Adipocyte (in vitro differentiated cells): Measurements from ENCODE around the gene PHF11.
"Not testable (repeated sequence)": the region's sequence is repeated elsewhere in the genome, so short reads cannot be mapped to it uniquely, and the experiment has no call there.

ENCODE experiments used
- DNase-seq: peaks from one replicate; pipeline ENCODE4 v3.0.0-alpha.2; 2015; ENCODE audit warnings: low read depth
- H3K27me3 ChIP-seq: replicated peaks from 2 replicates; pipeline ENCODE4 v1.7.0; 2013; ENCODE audit warnings: mild to moderate bottlenecking, low read length, moderate library complexity; ENCODE audit not compliant: control insufficient read depth, insufficient read depth
- H3K36me3 ChIP-seq: 2 replicates; pipeline ENCODE4 v1.7.0; 2013; ENCODE audit warnings: low read length, mild to moderate bottlenecking, moderate library complexity; ENCODE audit not compliant: control insufficient read depth, insufficient read depth, severe bottlenecking
- H3K4me1 ChIP-seq: 2 replicates; pipeline ENCODE4 v1.7.0; 2013; ENCODE audit warnings: mild to moderate bottlenecking, low read length, moderate library complexity; ENCODE audit not compliant: control insufficient read depth, insufficient read depth
- H3K4me3 ChIP-seq: 2 replicates; pipeline ENCODE4 v1.7.0; 2013; ENCODE audit warnings: mild to moderate bottlenecking, low read length, moderate library complexity
- H3K9ac ChIP-seq: 2 replicates; pipeline ENCODE4 v1.7.0; 2013; ENCODE audit warnings: mild to moderate bottlenecking, low read length, moderate library complexity
- H3K9me3 ChIP-seq: 2 replicates; pipeline ENCODE4 v1.7.0; 2013; ENCODE audit warnings: mild to moderate bottlenecking, low read length, moderate library complexity; ENCODE audit not compliant: control insufficient read depth

PHF11 gene

GRCh38 chr13:49459580-49459979 lies 36.2 kb upstream of the PHF11 start:
- Histone ChIP-seq H3K4me1 (peaks cover 17% of the 10 kb centered on the region), H3K36me3 (peaks cover 19% of the 10 kb centered on the region)
- no peak for DNase-seq

DNA sequence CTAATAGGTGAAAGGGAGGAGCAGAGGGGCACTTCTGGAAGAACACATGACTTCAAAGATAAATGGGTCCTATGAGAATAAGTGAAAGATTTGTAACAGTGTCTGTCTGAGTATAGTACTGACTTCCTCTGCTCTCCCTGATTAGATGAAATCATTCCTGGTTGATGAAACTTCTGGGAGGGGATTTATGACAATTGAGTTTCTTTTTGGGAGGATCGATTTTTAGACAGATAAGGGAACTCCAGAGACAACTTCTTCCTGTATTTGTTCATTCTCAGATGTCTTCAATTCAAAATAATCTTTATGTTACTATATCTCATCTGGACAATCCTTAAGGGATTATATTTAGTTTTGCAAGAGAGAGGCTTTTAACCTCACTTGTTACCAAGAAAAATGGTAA lies 31.7 kb upstream of the PHF11 start:
- Histone ChIP-seq H3K36me3 (peaks cover 24% of the 10 kb centered on the region), H3K9me3 (peaks cover 13% of the 10 kb centered on the region)
- peak; percentile 50 for DNase-seq

More at GRCh38 chr13:49459580-49459979, 36.2 kb upstream of the PHF11 start:
- Histone ChIP-seq H3K9ac (no peak overlapping the region), H3K9me3 (peaks cover 13% of the 10 kb centered on the region), H3K27me3 (no peaks in the 10 kb centered on the region), H3K4me3 (no peak overlapping the region)

GRCh38 chr13:49464621-49465325 lies 31.0 kb upstream of the PHF11 start:
- peaks cover 13% of the 10 kb centered on the region for H3K9me3 ChIP-seq

More for the DNA sequence above, 31.7 kb upstream of the PHF11 start:
- Histone ChIP-seq H3K4me1 (peaks cover 11% of the 10 kb centered on the region), H3K4me3 (peak overlapping the region; percentile 42), H3K9ac (no peak overlapping the region), H3K27me3 (no peaks in the 10 kb centered on the region)

DNA sequence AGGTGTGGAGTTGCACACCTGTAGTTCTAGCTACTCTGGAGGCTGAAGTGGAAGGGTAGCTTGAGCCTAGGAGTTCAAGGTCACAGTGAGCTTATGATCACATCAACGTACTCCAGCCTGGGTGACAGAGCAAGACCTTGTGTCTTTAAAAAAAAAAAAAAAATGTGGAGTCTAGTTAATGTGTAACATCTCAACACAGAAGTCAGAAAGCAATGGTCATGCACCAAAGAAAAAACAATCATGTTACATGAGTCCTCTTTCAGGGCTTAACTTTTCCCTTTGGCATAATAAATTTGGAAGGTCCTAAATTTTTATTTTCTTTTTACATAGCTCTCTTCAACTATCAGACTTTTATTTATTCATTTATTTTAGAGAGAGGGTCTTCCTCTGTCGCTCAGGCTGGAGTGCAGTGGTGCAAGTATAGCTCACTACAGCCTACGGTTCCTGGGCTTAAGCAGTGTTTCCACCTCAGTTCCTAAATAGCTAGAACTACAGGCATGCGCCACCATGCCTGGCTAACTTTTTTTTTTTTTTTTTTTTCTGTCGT lies 29.4 kb upstream of the PHF11 start:
- Histone ChIP-seq H3K36me3 (peaks cover 29% of the 10 kb centered on the region), H3K4me1 (peaks cover 11% of the 10 kb centered on the region), H3K9ac (no peak overlapping the region), H3K27me3 (no peaks in the 10 kb centered on the region), H3K9me3 (peaks cover 13% of the 10 kb centered on the region), H3K4me3 (no peak overlapping the region)
- no peak for DNase-seq

More at GRCh38 chr13:49464621-49465325, 31.0 kb upstream of the PHF11 start:
- DNase-seq, result peak; percentile 66
- no peak overlapping the region for H3K9ac ChIP-seq
- H3K36me3 ChIP-seq, result peaks cover 28% of the 10 kb centered on the region
- peaks cover 11% of the 10 kb centered on the region for H3K4me1 ChIP-seq
- H3K4me3 ChIP-seq, result peak overlapping the region; percentile 42
- no peaks in the 10 kb centered on the region for H3K27me3 ChIP-seq

DNA sequence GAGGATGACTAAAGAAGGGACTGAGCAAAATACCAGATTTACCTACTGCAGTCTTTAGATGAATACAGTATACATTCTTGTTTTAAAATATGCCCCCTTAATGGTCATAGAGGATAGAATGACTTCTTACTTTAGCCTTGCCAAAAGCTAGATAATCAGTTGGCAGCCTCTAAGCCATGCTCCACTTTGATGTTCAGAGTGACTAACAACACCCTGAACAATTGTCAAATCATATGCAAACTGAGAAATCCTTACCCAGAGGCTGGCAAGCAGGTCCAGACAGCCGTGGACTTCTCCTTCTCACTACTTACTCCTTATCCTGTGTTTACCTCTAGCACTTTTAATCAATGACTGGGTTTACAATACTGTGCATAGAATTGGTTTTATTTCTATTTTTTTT lies 23.6 kb upstream of the PHF11 start:
- no peak for DNase-seq
- Histone ChIP-seq H3K36me3 (peaks cover 37% of the 10 kb centered on the region), H3K9me3 (no peaks in the 10 kb centered on the region), H3K27me3 (no peaks in the 10 kb centered on the region), H3K4me3 (no peak overlapping the region), H3K4me1 (peaks cover 2% of the 10 kb centered on the region), H3K9ac (no peak overlapping the region)

GRCh38 chr13:49476529-49476928 lies 19.2 kb upstream of the PHF11 start:
- no peaks in the 10 kb centered on the region for H3K9me3 ChIP-seq
- no peak for DNase-seq
- H3K27me3 ChIP-seq, result no peaks in the 10 kb centered on the region
- no peak overlapping the region for H3K4me3 ChIP-seq
- H3K4me1 ChIP-seq, result peaks cover 2% of the 10 kb centered on the region
- H3K9ac ChIP-seq, result no peak overlapping the region
- peaks cover 50% of the 10 kb centered on the region for H3K36me3 ChIP-seq

DNA sequence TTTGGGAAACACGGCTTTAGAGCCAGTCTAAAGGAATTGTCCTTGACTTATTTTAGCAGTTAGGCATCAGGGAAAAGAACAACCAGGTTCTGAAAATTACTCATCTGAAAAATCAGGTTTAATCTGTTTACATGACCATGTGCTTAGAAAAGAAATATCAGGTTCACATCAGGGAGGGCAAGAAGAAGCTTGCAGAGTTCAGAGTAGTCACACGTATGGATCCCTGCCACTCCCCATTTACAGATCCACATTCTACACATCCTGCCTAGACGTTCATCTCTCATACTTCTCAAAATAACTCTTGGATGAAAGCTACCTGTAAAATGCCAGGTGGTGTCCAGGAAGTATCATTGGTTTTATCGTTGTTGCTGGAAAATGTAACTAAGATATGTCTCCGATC lies 14.0 kb upstream of the PHF11 start:
- Histone ChIP-seq H3K9me3 (no peaks in the 10 kb centered on the region), H3K36me3 (peaks cover 32% of the 10 kb centered on the region), H3K4me1 (no peaks in the 10 kb centered on the region), H3K27me3 (no peaks in the 10 kb centered on the region), H3K9ac (no peak overlapping the region), H3K4me3 (no peak overlapping the region)
- no peak for DNase-seq

GRCh38 chr13:49488563-49488962 lies 7.2 kb upstream of the PHF11 start:
- peaks cover 15% of the 10 kb centered on the region for H3K36me3 ChIP-seq
- no peak overlapping the region for H3K9ac ChIP-seq
- H3K4me1 ChIP-seq, result no peaks in the 10 kb centered on the region
- no peak for DNase-seq
- no peak overlapping the region for H3K4me3 ChIP-seq
- H3K27me3 ChIP-seq, result no peaks in the 10 kb centered on the region
- no peaks in the 10 kb centered on the region for H3K9me3 ChIP-seq

DNA sequence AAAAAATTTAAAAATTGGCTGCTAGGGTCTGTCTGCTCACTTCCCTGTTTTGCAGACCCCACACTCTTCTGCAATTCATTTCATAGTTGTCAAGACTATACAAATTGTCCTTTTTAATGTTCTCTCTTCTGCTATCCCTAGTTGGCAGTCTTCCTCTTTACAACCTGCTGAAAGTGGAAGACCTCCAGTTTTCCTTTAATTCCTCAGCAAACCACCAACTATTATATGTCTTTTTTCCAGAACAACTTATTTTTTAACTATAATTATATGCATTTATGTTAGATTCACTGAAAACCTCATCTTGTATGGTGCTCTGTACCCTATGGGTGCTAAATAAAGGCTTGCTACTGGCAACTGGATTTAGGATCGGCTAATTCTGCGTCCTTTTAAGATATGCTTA lies 1.1 kb upstream of the PHF11 start:
- Histone ChIP-seq H3K9ac (peak overlapping the region; percentile 92), H3K4me3 (peak overlapping the region; percentile 83), H3K27me3 (no peaks in the 10 kb centered on the region), H3K4me1 (peaks cover 15% of the 10 kb centered on the region), H3K9me3 (no peaks in the 10 kb centered on the region), H3K36me3 (no peaks in the 10 kb centered on the region)
- no peak for DNase-seq

- H3K9ac ChIP-seq, H3K27me3 ChIP-seq, DNase-seq, H3K36me3 ChIP-seq, H3K9me3 ChIP-seq: not testable (repeated sequence)
- Histone ChIP-seq H3K4me1 (peaks cover 24% of the 10 kb centered on the region), H3K4me3 (peak overlapping the region; percentile 85)
Measured at GRCh38 chr13:49496837-49497236, 1.1 kb downstream of the PHF11 start.

- H3K4me3 ChIP-seq, result no peak overlapping the region
- no peak for DNase-seq
- no peaks in the 10 kb centered on the region for H3K9me3 ChIP-seq
- no peaks in the 10 kb centered on the region for H3K36me3 ChIP-seq
- H3K9ac ChIP-seq, result no peak overlapping the region
- H3K27me3 ChIP-seq, result no peaks in the 10 kb centered on the region
- H3K4me1 ChIP-seq, result peaks cover 24% of the 10 kb centered on the region
Measured at GRCh38 chr13:49497272-49497671, 1.5 kb downstream of the PHF11 start.
